ENCODE measurements around the gene MSS51. TPM values are rescaled to one million over a fixed set of nuclear protein-coding genes. Genes with fewer than 3 reads are reported as not detected.

The MSS51 gene
- 3.1 and 3.5 TPM in 2 replicates for total RNA-seq
- 1.8 and 2.3 TPM in 2 replicates for polyA plus RNA-seq
- 0.48 and 0.65 TPM in 2 replicates for polyA plus RNA-seq (2011; cell fraction: cytosol; rRNA removed)
- polyA plus RNA-seq (2011; cell fraction: nucleus; rRNA removed), result 11.9 and 14.0 TPM in 2 replicates
- polyA plus RNA-seq (2012), result 0.74 and 0.87 TPM in 2 replicates
- 7.6 and 8.4 TPM in 2 replicates for polyA minus RNA-seq
- polyA minus RNA-seq (2011; cell fraction: cytosol; rRNA and poly(A)+ RNA removed), result not detected
- 6.3 and 7.7 TPM in 2 replicates for polyA minus RNA-seq (2011; cell fraction: nucleus; rRNA and poly(A)+ RNA removed)
- percentile 75 among the genes with signal in this experiment for Bru-seq, nascent RNA
- percentile 75 among the genes with signal in this experiment for BruChase-seq, experiment 1, labeled RNA remaining after a 6-hour chase
- percentile 80 among the genes with signal in this experiment for BruChase-seq, experiment 2, labeled RNA remaining after a 2-hour chase
- long read RNA-seq, result 0 reads

GRCh38 chr10:73433538-73433867 is at the start of gene MSS51:
Gene MSS51, minus strand, starts transcription at chr10:73433561. Its CDS starts 5,277 bp downstream, at chr10:73428284.
- CTCF ChIA-PET, result no interaction called here
- Histone ChIP-seq H3K4me1 (ENCODE audit: control insufficient read depth, extremely low read depth, insufficient read depth, low read length) (no peaks in the 10 kb centered on the region), H3K4me3 (replicated peaks in 1 of 3; ENCODE audit: insufficient read depth in 1 of 3, low read depth in 1 of 3, low read length in 3 of 3) (no peak within 1 kb of the TSS), H3K27me3 (ENCODE audit: control insufficient read depth in 2 of 2, insufficient read depth in 2 of 2, low read length in 2 of 2) (no peaks in the 10 kb centered on the region), H3K9me1 (replicated peaks; ENCODE audit: control insufficient read depth, extremely low read depth, insufficient read depth, low read length) (peaks cover 3% of the 10 kb centered on the region), H3K79me2 (ENCODE audit: control insufficient read depth, insufficient read depth, low read length) (no peaks in the 10 kb centered on the region), H2AFZ (ENCODE audit: low read depth, low read length) (no peak within 1 kb of the TSS), H3K4me2 (ENCODE audit: insufficient read depth, low read length) (no peak within 1 kb of the TSS), H3K9me3 (replicated peaks; ENCODE audit: control insufficient read depth, insufficient read depth, low read length) (no peaks in the 10 kb centered on the region), H3K9ac (replicated peaks; ENCODE audit: extremely low read depth, insufficient read depth, low read length) (no peak within 1 kb of the TSS), H3K27ac (ENCODE audit: insufficient read depth, low read depth, low read length) (no peak within 1 kb of the TSS), H4K20me1 (replicated peaks; ENCODE audit: control insufficient read depth, extremely low read depth, insufficient read depth, low read length) (no peaks in the 10 kb centered on the region), H3K36me3 (ENCODE audit: control insufficient read depth in 2 of 2, extremely low read depth in 1 of 2, insufficient read depth in 2 of 2, low read length in 2 of 2) (peaks cover 3 to 6% of the 10 kb centered on the region in 2 experiments)
- FAIRE-seq (no peak), DNase-seq (ENCODE audit: low read depth, low spot score) (no peak)
- TF ChIP-seq MYC (IDR thresholded peaks at IDR 0.05; ENCODE audit: low read depth, low read length) (no peak), GATA2 (IDR thresholded peaks at IDR 0.05; ENCODE audit: insufficient read depth, insufficient read length, low read depth, low read length) (no peak), FOS (IDR thresholded peaks at IDR 0.05; ENCODE audit: borderline replicate concordance, insufficient read depth, low read length) (no peak), CTCF (IDR thresholded peaks at IDR 0.05; ENCODE audit: extremely low read depth in 1 of 2, insufficient read depth in 1 of 2, low read depth in 1 of 2, low read length in 2 of 2) (no peak), EZH2 (IDR thresholded peaks at IDR 0.05; ENCODE audit: borderline replicate concordance, low read depth, low read length, severe bottlenecking) (no peak), POLR2A (IDR thresholded peaks at IDR 0.05; ENCODE audit: low read depth, low read length) (no peak), MAX (IDR thresholded peaks at IDR 0.05; ENCODE audit: insufficient read depth, insufficient read length) (no peak), POLR2AphosphoS5 (IDR thresholded peaks at IDR 0.05; ENCODE audit: insufficient read depth, low read depth, low read length) (no peak), JUN (IDR thresholded peaks at IDR 0.05; ENCODE audit: borderline replicate concordance, insufficient read depth, insufficient read length, low read depth) (no peak)
- dilution Hi-C loops (cut with MboI; ENCODE audit: extremely low pct_ligation_motif_present, low sequenced_read_pairs), result no loop called here
- intact Hi-C loops (cut with micrococcal nuclease), result no loop called here
- POLR2A ChIA-PET, result no interaction called here
- no TSS peak for BruUV-seq (replicated peaks)
